Measurements from ENCODE around the gene NHP2. TPM values are rescaled to one million over a fixed set of nuclear protein-coding genes. Genes with fewer than 3 reads are reported as not detected.

Gene NHP2
- total RNA-seq, 1 donor from 2014 or later: 55.1 TPM

- H3K9me3 ChIP-seq: no peaks in the 10 kb centered on the region
- H3K4me3 ChIP-seq: no peak overlapping the region
- no peaks in the 10 kb centered on the region for H3K27me3 ChIP-seq
- peaks cover 0 to 6% of the 10 kb centered on the region in 2 donors for H3K4me1 ChIP-seq
- TF ChIP-seq CTCF (IDR thresholded peaks at IDR 0.05): no peak
- H3K27ac ChIP-seq: no peak overlapping the region
- intact Hi-C loops (cut with DNase I): no loop called here
- no peak for DNase-seq (ENCODE audit: low spot score in 2 of 2)
- H3K36me3 ChIP-seq: no peaks in the 10 kb centered on the region
Measured at GRCh38 chr5:178126556-178126955, 27.1 kb downstream of the NHP2 start.

DNA sequence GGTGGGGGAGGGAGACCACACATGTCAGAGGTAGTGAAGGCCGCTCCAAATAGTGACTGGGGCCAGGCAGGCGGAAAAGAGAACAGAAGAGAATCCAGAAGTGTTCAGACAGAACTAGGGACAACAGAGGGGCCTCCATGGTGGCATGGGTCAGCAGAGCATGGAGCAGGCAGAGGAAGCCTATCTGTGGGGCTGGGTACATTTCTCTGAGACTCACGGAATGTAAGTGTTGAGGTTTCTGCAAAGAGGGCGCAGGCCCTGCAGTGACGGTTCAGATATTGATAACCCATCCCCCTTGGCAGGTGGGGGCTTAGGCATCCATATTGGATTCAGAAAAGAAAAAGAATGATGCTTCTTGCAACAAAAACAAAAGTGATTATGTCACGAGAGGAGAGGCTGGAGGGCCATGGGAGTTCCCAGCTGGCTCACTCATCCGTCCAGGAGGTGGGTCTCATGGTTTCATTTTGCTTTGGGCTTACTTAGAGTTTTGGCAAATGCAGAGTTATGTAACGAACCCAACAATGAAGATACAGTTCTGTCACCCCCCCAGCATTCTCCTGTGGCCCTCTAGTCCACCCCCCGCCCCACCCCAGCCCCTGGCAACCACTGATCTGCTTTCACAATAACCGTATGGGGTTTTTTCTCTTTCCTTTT lies 28.3 kb downstream of the NHP2 start:
- Histone ChIP-seq H3K4me1 (peaks cover 0 to 6% of the 10 kb centered on the region in 2 donors), H3K4me3 (no peak overlapping the region), H3K9me3 (no peaks in the 10 kb centered on the region), H3K36me3 (no peaks in the 10 kb centered on the region), H3K27me3 (no peaks in the 10 kb centered on the region), H3K27ac (no peak overlapping the region)
- TF ChIP-seq CTCF (IDR thresholded peaks at IDR 0.05): no peak
- intact Hi-C loops (cut with DNase I): no loop called here
- DNase-seq (ENCODE audit: low spot score in 2 of 2): no peak

DNA sequence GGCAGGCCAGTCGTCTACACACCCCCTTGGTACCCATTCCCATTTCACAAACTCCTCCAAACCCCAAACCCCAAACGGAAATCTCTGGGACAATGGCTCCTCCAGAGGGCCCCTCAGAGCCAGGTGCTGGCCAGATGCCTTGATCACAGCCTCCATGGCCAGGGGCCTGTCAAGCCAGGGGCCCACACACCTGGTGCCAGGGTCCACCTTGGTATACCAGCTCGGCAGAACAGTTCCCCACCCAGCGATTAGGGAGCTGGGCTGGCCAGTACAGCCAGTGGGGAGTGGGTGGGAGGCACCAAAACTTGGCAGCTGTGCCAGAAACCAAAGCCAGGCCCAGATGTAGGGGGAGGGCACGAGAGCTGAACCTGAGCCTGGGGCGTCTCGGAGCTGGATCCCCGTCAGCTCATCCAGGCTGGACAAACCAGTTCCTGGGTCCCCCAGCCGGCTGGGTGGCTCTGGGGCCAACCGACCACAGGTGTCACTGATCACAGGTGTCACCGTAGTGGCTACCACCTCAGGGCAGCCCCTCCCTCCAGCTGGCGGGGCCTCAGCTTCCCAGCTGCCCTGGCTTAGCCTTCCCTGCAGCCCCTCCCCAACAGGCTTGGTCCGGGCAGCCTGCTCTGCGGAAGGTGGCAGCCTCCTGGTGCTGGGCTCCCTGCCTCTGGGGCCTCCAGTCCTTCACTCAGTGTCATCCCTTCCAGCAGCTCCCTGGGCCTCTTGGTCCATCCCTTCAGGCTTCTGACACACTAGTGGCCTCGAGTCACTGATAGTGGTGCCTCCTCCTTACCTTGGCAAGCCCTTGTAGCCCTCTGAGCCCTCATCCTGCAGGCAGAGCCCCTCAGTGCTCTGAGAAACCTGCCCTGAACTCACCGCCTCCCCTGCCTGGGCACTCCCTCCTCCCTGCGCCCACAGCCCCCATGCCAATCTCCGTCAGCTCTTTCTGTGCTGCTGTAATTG lies 29.4 kb downstream of the NHP2 start:
- intact Hi-C loops (cut with DNase I): no loop called here
- H3K4me3 ChIP-seq: no peak overlapping the region
- H3K4me1 ChIP-seq: no peaks in the 10 kb centered on the region
- H3K27me3 ChIP-seq: no peaks in the 10 kb centered on the region
- H3K36me3 ChIP-seq: no peaks in the 10 kb centered on the region
- DNase-seq (ENCODE audit: low spot score in 2 of 2): no peak
- H3K9me3 ChIP-seq: no peaks in the 10 kb centered on the region
- TF ChIP-seq CTCF (IDR thresholded peaks at IDR 0.05): no peak
- H3K27ac ChIP-seq: no peak overlapping the region

GRCh38 chr5:178123094-178123965 lies 30.4 kb downstream of the NHP2 start:
- H3K4me3 ChIP-seq: no peak overlapping the region
- intact Hi-C loops (cut with DNase I): no loop called here
- TF ChIP-seq CTCF (IDR thresholded peaks at IDR 0.05): no peak

GRCh38 chr5:178122346-178122745 lies 31.3 kb downstream of the NHP2 start:
- intact Hi-C loops (cut with DNase I): no loop called here
- no peaks in the 10 kb centered on the region for H3K36me3 ChIP-seq
- no peak for DNase-seq (ENCODE audit: low spot score in 2 of 2)
- no peaks in the 10 kb centered on the region for H3K27me3 ChIP-seq
- H3K4me3 ChIP-seq: no peak overlapping the region
- no peaks in the 10 kb centered on the region for H3K9me3 ChIP-seq
- H3K27ac ChIP-seq: no peak overlapping the region
- H3K4me1 ChIP-seq: no peaks in the 10 kb centered on the region
- no peak for TF ChIP-seq CTCF (IDR thresholded peaks at IDR 0.05)

More at GRCh38 chr5:178123094-178123965, 30.4 kb downstream of the NHP2 start:
- no peak overlapping the region for H3K27ac ChIP-seq
- no peak for DNase-seq (ENCODE audit: low spot score in 2 of 2)
- H3K9me3 ChIP-seq: no peaks in the 10 kb centered on the region
- no peaks in the 10 kb centered on the region for H3K36me3 ChIP-seq
- no peaks in the 10 kb centered on the region for H3K4me1 ChIP-seq
- H3K27me3 ChIP-seq: no peaks in the 10 kb centered on the region
